Stomach smooth muscle (tissue), 2 donors: ENCODE results near the gene NCOA5.

ENCODE experiments used
- H3K27ac ChIP-seq: one replicate; pipeline ENCODE4 v1.7.0; 2013; ENCODE audit warnings: mild to moderate bottlenecking, low read length, inconsistent platforms
- H3K27me3 ChIP-seq, 2 donors: one replicate each; pipeline ENCODE4 v1.7.0; 2013; ENCODE audit warnings: low read length in 2 of 2; ENCODE audit not compliant: insufficient read depth in 2 of 2, control insufficient read depth in 1 of 2
- H3K36me3 ChIP-seq, 2 donors: one replicate each; pipeline ENCODE4 v1.7.0; 2013; ENCODE audit warnings: low read length in 2 of 2; ENCODE audit not compliant: control insufficient read depth in 2 of 2, insufficient read depth in 2 of 2
- H3K4me1 ChIP-seq: one replicate; pipeline ENCODE4 v1.7.0; 2013; ENCODE audit warnings: low read length; ENCODE audit not compliant: control insufficient read depth, insufficient read depth
- H3K4me3 ChIP-seq, 2 donors: one replicate each; pipeline ENCODE4 v1.7.0; 2013; ENCODE audit warnings: low read length in 2 of 2
- H3K9ac ChIP-seq, 2 donors: one replicate each; pipeline ENCODE4 v1.7.0; 2013; ENCODE audit warnings: low read length in 2 of 2, mild to moderate bottlenecking in 1 of 2
- H3K9me3 ChIP-seq, 2 donors: one replicate each; pipeline ENCODE4 v1.7.0; 2013; ENCODE audit warnings: low read length in 2 of 2; ENCODE audit not compliant: control insufficient read depth in 2 of 2
- donor health status: healthy.
- donor health status: Pancreatic carcinoma.

Gene NCOA5

DNA sequence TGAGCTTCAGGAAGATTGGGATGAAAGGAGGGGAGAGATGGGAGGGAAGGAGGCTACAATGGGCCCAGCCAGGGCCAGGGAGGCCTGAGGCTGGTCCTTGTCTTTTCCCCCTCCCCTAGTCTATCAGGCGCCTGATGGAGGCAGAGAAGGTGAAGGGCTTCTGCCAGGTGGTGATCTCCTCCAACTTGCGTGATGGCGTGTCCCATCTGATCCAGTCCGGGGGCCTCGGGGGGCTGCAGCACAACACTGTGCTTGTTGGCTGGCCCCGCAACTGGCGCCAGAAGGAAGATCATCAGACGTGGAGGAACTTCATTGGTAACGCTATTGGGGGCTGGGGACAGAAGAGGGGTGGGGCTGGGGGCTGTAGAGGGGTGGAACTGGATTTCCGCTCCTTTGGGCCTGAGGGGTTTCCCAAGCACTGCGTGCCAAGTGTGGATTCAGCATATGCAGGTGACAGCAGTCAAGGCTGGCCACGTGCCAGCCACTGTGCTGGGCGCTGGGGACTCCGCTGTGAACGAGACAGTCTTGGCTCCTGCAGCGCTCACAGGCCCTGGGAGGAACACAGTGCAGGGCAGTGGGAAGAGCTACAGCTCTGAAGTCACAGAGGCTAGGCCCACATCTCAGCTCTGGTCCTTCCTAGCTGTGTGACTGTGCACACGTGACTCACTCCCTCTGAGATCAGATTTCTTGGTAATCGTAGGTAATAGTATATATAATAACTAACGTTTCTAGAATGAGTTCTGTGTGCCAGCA is 38.0 kb downstream of the NCOA5 start:
- H3K36me3 ChIP-seq = no peaks in the 10 kb centered on the region

DNA sequence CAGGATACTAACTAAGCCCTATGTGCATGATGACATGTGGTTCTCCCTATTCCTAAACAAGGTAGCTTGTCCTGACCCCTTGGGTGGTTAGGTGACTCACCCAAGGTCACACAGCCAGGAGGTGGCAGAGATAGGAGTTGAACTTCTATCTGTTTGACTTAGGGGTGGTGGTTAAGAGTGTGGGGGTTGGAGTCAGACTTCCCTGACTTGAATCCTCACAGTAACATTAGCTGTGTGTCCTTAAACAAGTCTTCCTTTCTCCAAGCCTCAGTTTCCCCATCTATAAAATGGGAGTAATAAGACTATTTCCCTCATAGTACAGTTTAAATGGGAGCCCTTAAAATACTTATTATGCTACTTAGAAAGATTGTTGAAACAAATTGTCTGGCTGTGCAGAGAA is 38.9 kb downstream of the NCOA5 start:
- Histone ChIP-seq H3K27ac (no peak overlapping the region), H3K4me1 (no peaks in the 10 kb centered on the region), H3K27me3 (peaks cover 7 to 20% of the 10 kb centered on the region in 2 donors), H3K4me3 (no peak overlapping the region), H3K9ac (no peak overlapping the region), H3K36me3 (no peaks in the 10 kb centered on the region), H3K9me3 (no peaks in the 10 kb centered on the region)

More for the DNA sequence above, 38.0 kb downstream of the NCOA5 start:
- Histone ChIP-seq H3K9ac (no peak overlapping the region), H3K4me1 (no peaks in the 10 kb centered on the region), H3K4me3 (no peak overlapping the region), H3K27ac (no peak overlapping the region), H3K9me3 (no peaks in the 10 kb centered on the region), H3K27me3 (peaks cover 14 to 24% of the 10 kb centered on the region in 2 donors)

DNA sequence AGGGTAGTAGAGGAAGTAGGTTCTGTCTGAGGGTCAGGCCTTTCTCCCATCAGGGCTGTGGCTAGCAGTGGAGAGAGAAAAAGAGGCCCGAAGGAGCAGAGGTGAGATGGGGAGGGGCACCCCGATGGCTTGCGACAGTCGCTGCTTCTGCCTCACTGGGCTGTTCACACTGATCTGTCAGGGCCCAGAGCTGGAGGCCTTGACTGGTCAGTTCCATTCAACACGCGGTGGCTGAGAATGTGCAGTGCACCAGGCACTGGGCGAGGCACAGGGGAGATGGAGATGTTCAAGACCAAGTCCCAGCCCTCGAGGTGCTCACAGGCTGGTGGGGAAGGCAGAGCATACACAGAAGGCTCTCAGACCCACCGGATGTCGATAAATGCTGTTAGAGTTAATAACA is 39.3 kb downstream of the NCOA5 start:
- no peaks in the 10 kb centered on the region for H3K36me3 ChIP-seq
- no peaks in the 10 kb centered on the region for H3K4me1 ChIP-seq
- H3K27ac ChIP-seq = no peak overlapping the region
- no peaks in the 10 kb centered on the region for H3K9me3 ChIP-seq
- peaks cover 5 to 15% of the 10 kb centered on the region in 2 donors for H3K27me3 ChIP-seq
- no peak overlapping the region for H3K4me3 ChIP-seq
- no peak overlapping the region for H3K9ac ChIP-seq

DNA sequence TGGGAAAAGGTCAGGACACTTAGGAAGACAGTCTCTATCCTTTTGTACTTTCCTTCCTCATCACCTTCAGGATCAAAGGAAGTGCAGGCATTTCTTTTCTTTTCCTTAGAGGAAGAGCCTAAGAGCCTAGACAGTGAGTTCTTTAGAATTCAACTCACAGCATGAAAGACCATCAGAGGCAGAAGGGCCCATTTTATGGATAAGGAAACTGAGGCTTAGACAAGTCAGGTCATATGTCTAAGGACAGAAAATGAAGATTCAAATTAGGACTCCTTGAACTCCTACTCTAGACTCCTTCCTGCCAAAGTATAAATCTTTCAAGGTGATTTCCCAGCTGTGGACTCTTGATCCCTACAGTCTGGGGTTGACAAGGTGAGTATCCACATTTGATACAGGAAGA is 39.9 kb downstream of the NCOA5 start:
- H3K9ac ChIP-seq = no peak overlapping the region
- no peak overlapping the region for H3K27ac ChIP-seq
- no peaks in the 10 kb centered on the region for H3K4me1 ChIP-seq
- no peaks in the 10 kb centered on the region for H3K36me3 ChIP-seq
- peaks cover 3 to 14% of the 10 kb centered on the region in 2 donors for H3K27me3 ChIP-seq
- H3K9me3 ChIP-seq = no peaks in the 10 kb centered on the region
- no peak overlapping the region for H3K4me3 ChIP-seq

DNA sequence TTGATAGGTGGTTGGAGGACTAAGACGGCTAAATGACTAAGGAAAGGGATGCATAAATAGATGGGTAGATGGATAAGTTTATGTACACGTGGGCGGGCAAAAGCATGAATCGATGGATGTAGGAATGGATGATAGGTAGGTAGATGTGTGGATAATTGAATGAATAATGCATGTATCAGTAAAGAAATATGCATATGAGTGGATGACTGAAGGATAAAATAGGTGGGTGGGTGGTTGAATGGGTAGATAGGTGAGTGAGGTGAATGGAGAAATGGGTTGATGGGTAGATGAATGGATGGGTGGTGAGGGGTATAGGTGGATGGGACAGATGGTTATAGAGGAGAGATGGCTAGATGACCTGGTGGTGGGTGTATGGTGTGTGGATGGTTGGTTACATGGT is 40.6 kb downstream of the NCOA5 start:
- Histone ChIP-seq H3K4me3 (no peak overlapping the region), H3K36me3 (no peaks in the 10 kb centered on the region), H3K9ac (no peak overlapping the region), H3K27ac (no peak overlapping the region), H3K27me3 (peaks cover 3 to 14% of the 10 kb centered on the region in 2 donors), H3K9me3 (no peaks in the 10 kb centered on the region), H3K4me1 (no peaks in the 10 kb centered on the region)

DNA sequence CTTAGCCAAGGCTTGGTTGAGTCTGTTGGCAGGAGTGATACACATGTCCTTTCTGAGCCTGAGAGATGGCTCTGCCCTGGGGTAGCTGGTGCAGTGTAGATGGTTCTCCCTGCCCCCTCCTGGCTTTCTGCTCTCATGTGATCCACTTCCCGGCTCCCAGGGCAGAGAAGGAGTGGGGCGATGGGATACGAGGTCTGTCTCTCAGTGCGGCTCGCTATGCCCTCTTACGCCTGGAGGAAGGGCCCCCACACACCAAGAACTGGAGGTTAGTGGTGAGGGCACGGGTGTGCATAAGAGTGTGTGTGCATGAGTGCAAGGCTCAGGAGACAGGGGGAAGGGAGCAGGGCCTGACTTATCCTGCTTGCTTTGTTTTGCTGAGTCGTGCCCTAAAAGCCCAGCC is 41.9 kb downstream of the NCOA5 start:
- Histone ChIP-seq H3K9me3 (no peaks in the 10 kb centered on the region), H3K27ac (no peak overlapping the region), H3K36me3 (no peaks in the 10 kb centered on the region), H3K4me1 (no peaks in the 10 kb centered on the region), H3K4me3 (no peak overlapping the region), H3K27me3 (peaks cover 3 to 19% of the 10 kb centered on the region in 2 donors), H3K9ac (no peak overlapping the region)

DNA sequence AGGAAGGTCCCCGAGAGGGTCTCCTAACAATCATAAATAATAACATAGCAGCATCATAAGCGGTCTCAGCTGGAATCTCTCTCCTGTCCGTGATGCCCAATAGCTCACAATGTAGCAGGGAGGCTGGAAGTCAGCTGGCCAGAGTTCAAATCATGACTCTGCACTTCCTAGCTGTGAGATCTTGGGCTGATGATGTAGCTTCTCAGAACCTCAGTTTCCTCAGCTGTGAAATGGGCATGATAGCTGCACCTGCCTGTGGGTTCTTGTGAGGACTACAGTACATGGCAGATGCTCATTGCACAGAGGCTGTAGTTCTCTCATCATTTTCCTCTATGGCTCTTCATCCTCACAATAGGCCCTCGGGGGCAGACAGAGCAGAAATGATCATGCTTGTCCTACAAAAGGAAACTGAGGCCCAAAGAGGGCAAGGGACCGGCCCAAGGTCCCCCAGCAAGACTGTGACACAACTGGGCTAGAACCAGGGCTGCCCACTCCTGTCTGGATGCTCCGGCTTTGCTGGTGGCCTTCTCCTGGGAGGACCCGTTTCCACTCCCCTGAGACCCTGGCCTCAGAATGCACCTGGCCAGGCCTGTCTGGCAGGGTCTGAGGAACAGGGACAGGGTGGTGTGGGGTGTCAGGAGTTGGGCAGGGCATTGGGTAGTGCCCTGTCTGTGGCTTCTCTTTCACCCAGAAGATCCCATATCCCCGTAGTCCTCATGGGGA is 43.0 kb downstream of the NCOA5 start:
- Histone ChIP-seq H3K4me1 (no peaks in the 10 kb centered on the region), H3K9me3 (no peaks in the 10 kb centered on the region), H3K27me3 (peaks cover 9 to 21% of the 10 kb centered on the region in 2 donors), H3K4me3 (no peak overlapping the region), H3K27ac (no peak overlapping the region), H3K36me3 (no peaks in the 10 kb centered on the region), H3K9ac (no peak overlapping the region)

DNA sequence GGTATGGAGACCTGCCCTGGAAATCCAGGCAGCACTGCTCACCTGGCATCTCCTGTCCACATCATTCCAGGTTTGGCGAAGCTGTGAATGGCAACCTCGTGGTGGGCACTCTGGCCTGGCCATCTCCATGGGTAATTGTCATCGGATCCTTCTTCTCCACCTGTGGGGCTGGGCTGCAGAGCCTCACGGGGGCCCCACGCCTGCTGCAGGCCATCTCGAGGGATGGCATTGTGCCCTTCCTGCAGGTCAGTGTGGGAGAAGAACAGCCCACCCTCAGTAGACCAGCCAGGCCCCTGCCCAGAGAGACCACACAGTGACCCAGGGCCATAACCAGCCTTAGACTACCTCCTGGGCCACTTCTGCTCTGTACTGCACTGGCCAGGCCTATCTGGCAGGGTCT is 44.9 kb downstream of the NCOA5 start:
- H3K9ac ChIP-seq = no peak overlapping the region
- no peaks in the 10 kb centered on the region for H3K4me1 ChIP-seq
- no peak overlapping the region for H3K4me3 ChIP-seq
- H3K27me3 ChIP-seq = peaks cover 10 to 21% of the 10 kb centered on the region in 2 donors
- H3K36me3 ChIP-seq = no peaks in the 10 kb centered on the region
- no peak overlapping the region for H3K27ac ChIP-seq
- no peaks in the 10 kb centered on the region for H3K9me3 ChIP-seq

DNA sequence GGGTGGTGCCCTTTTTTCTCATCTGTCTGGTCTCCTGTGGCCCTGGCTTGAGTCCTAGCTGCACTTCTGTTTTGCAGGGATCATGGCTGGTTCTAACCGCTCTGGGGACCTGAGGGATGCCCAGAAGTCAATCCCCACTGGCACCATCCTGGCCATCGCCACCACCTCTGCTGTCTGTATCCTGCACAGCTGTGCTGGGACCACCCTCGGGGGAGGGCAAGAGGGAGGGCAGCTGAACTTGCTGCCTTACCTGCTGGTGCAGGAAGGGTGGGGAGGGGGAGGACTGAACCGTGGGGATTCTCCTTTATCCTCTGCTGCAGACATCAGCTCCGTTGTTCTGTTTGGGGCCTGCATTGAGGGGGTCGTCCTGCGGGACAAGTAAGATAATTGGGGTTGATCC is 46.2 kb downstream of the NCOA5 start:
- no peaks in the 10 kb centered on the region for H3K36me3 ChIP-seq
- peaks cover 10 to 21% of the 10 kb centered on the region in 2 donors for H3K27me3 ChIP-seq
- H3K27ac ChIP-seq = no peak overlapping the region
- H3K4me3 ChIP-seq = no peak overlapping the region
- H3K9me3 ChIP-seq = no peaks in the 10 kb centered on the region
- H3K4me1 ChIP-seq = no peaks in the 10 kb centered on the region
- no peak overlapping the region for H3K9ac ChIP-seq

DNA sequence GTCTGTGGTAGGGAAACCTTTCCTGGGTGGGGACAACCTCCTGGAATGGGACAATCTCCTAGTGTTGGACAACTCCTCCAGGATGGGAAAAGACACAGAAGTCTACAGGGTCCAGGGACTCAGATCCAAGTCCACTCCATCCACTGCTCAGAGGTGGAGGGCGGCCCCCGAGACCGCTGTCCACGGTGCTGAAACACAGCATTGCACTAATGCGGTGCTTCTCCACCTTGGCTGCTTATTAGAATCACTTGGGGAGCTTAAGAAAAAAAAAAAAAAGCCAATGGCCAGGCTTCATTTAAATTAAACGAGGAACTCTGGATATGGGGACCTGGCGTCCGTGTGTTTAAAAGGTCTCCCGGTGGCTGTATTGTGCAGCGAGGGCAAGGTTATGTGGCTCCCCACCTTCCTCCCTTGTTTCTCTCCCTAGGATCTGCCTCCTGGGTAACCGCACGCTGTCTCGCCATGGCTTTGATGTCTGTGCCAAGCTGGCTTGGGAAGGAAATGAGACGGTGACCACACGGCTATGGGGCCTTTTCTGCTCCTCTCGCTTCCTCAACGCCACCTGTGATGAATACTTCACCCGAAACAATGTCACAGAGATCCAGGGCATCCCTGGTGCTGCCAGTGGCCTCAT is 48.7 kb downstream of the NCOA5 start:
- no peak overlapping the region for H3K4me3 ChIP-seq
- H3K9ac ChIP-seq = no peak overlapping the region
- no peaks in the 10 kb centered on the region for H3K9me3 ChIP-seq
- peaks cover 10 to 11% of the 10 kb centered on the region in 2 donors for H3K27me3 ChIP-seq
- no peak overlapping the region for H3K27ac ChIP-seq
- H3K36me3 ChIP-seq = no peaks in the 10 kb centered on the region
- H3K4me1 ChIP-seq = no peaks in the 10 kb centered on the region
